ENCODE data around the gene COL5A1.

Gene COL5A1

DNA sequence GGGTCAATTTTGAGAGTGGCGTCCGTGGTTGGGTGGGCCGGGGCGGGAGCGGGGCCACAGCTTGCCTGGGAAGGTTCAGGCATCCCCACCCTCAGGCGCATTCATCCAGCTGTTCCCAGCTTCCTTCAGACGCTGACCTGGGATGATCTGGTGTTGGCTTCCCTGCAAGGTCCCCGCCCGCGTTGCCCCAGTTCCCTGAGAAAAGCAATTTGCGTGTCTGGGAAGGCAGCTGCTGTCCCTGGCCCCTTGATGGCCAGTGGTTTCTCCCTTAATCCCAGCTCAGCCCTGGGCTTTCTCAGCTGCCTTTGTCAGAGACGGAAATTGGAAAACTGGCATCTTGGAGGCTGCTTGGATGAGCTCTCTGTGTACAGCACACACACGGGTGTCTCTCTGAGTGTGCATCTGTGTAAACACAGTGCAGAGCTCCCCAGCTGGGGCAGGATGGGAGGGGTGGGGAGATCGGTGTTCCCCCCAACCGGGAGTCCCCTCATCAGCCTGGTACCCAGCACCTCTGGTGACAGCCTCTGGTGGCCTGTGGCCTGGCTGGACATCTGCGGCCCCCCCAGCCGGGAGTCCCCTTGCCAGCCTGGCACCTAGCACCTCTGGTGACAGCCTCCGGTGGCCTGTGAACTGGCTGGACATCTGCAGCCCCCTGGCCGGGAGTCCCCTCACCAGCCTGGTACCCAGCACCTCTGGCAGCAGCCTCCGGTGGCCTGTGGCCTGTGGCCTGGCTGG is 94.0 kb downstream of the COL5A1 start:
- DNase-seq (ENCODE audit: insufficient read length, low spot score): no peak
- FAIRE-seq: no peak

DNA sequence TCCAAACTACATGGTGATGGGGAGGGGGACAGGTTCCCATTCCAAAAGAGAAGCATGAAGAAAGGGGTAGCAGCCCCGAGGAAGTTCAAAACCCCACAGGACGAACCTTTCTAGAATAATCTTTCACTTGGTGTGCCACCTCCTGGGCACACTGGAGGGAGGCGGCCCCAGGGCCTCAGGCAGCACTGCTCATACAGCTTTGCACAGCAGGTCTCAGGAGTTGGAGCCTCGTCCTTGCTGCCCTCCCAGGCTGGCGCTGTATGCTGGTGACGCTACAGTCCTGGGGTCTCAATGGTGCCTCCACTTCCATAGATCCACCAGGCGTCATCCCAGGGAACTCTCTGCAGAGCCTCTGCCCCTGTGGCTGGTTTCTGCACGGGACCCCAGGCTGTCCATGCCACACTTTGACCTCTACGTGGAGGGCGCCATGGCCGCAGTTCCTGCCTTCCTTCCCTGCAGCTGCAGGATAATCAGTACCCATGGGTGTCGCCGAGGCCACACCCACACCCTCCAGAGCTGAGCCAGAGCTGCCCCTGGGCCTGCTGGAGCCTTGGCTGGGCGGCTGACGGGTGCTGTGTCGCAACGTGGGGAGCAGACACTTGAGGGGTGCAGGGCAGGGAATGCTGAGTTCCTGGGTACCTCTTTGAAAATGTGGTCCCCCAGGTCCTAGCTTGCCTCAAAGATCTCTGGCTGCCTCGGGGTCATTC is 95.3 kb downstream of the COL5A1 start:
- FAIRE-seq: no peak

DNA sequence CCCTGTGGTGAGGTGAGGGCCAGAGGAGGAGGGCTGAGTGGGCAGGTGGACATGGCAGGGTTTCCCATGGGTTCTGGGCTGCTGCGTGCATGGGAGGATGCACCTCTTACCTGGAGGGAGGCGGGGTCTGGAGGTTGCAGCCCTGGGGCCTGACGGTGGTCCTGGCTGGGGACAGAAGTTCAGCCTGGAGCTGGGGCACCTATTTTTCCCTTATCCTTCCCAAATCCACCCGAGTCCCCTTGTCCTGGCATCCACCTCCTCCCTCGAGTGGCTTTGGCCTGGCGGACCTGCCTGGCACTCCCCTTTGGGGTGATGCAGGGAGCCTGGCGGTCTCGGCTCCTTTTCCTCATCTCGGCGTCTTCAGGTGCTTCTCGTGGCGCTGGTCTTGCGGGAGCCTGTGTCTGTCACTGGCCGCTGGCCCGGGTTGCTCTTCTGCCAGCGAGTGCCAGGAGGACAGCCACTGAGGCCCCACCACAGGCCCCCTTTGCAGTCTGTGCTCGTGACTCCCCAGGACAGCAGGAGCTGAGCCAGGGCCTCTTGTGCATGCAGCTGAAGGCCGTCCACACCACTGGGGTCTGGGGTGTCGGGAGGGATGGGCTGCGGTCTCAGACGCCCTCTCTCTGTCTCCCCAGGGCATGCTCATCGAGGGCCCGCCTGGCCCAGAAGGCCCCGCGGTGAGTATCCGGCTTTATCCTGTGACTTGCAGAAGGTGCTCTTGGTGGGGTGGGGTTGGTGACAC is 96.4 kb downstream of the COL5A1 start:
- DNase-seq (ENCODE audit: insufficient read length, low spot score) (no peak), FAIRE-seq (no peak)

More for the DNA sequence above, 95.3 kb downstream of the COL5A1 start:
- DNase-seq (ENCODE audit: insufficient read length, low spot score): no peak

DNA sequence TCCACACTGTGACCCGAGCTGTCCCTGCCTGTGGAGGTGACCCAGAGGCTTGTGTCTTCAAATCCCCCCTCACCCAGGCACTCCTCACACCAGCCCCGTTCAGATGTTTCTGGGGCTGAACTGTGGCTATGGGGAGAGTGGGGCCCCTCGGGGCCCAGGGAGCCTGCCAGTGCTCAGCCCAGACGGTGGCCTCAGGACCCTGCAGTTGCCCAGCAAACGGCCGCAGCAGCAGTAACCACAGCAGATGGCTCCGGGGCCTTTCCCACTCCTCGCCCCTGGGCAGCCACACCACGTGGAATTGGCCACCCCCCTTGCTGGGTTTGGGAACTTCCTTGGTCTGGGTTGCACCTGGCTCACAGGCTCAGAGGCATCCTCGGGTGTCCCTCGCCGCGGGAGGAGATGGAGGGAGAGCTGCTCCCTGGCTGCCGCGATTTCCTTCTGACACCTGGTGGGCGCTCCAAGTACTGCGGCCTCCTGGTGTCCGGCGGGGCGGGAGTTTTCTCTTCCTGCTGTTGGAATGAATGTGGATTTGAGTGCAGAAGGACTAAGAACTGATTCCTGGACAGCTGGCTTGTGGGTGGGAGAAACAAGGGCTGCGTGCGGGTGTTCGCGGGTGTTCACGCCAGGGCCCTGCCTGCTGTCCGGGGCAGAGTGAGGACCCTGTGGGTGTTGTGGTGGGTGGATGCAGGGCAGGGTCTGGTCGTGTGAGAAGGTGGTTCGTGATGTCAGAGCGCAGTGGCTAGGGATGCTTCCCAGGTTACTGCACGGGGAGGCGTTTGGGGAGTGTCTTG is 97.5 kb downstream of the COL5A1 start:
- peak; percentile 70 for DNase-seq (ENCODE audit: insufficient read length, low spot score)
- no peak for FAIRE-seq

DNA sequence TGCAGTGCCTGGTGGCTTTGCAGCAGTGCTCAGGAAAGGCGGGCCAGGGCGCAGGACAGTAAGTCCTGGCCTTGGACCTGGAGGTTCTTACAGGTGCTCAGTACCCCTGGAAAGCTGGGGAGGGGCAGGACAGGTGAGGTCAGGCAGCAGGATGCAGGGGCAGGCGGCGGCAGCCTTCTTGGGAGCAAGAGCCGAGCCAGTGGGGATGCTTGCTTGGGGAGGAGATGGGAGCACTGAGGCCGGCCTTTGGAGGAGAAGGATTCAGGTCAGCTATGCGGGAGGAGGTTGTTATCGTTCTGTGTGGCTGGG is 98.0 kb downstream of the COL5A1 start:
- DNase-seq (ENCODE audit: insufficient read length, low spot score): no peak
- FAIRE-seq: no peak

DNA sequence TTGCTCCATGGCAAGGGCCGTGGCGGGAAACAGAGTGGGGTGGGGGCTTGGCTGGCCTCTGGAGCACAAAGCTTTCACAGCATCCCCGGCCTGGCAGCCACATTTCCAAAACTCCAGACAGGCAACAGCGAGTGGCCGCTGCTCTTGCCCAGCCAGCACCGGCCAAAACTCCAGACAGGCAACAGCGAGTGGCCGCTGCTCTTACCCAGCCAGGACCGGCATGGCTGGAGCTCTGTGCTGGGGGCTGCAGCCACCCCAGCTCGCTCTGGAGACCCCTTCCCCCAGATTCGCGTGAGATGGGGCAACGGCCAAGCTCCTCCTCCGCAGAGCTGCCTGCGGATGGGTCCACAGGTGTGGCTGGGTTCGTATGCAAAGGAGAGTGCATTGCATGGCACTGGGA is 98.5 kb downstream of the COL5A1 start:
- FAIRE-seq: no peak
- DNase-seq (ENCODE audit: insufficient read length, low spot score): no peak

DNA sequence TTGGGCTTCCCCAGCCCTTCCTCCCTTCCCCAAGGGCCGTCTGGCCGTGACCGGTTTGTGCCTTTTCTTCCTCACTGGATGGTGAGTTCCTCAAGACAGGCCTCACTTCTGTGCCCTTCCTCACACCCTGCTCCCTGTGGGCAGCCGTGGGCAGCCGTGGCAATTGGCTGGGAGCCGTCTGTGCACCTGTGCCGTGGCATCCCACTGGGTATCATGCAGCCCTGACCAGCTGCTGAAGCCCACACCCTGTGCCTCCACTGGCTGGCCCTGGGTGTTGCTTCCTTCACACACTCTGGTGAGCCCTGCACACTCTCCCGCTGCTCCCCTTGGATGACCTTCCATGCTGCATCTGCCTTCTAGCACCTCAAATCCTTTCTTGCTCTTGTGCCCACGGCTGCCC is 100.2 kb downstream of the COL5A1 start:
- FAIRE-seq (no peak), DNase-seq (ENCODE audit: insufficient read length, low spot score) (no peak)

DNA sequence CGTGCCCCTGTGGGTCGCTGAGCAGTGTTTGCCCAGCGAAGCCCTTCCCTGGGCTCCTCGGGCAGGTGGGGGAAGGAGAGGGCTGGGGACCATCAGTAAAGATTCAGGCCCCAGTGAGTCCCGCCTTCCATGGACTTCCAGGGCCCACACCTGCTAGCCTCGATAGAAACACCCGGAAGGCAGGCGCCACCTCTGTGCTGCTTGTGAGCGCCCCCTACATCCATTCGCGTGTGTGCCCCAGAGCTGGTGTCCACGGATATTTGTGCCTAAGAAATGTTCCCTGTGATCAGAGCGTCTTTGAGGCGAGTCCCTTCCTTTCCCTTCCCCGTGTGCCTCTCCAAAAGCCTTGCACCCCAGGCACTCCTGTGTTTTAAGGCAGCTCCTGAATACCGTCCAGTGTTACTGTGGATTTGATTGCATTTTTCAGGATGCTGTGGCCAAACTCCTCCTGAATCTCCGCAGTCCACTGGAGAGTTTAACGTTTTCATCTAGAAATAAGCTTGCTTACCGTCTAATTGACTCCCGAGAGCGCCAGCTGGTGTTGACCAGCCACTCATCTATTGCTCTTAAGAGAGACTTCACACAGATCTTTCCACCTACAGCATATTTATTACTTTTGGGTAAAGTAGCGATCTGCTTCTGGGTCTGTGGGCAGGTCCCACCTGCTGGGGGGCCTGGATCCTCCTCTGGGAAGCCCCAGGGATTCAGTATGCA is 101.4 kb downstream of the COL5A1 start:
- FAIRE-seq (no peak), DNase-seq (ENCODE audit: insufficient read length, low spot score) (no peak)

DNA sequence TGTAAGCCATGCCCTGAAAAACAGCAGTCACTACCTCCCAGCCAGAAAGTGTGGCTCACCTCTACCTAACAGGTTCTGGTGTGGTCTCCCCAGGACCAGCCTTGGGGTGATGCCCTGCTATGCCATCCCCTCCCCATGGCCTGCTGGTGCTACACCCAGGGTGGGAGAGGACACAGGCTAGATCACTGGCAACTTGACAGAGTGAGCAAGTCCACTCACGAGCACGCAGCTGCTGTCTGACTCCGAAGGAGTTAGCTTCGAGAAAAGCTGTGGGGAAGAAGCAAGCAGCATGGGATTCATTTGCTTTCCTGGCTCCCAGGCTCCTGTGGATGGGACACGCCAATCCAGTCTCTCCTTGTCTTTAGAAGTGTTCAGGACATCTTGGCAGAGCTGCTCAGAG is 102.2 kb downstream of the COL5A1 start:
- FAIRE-seq: no peak
- no peak for DNase-seq (ENCODE audit: insufficient read length, low spot score)

DNA sequence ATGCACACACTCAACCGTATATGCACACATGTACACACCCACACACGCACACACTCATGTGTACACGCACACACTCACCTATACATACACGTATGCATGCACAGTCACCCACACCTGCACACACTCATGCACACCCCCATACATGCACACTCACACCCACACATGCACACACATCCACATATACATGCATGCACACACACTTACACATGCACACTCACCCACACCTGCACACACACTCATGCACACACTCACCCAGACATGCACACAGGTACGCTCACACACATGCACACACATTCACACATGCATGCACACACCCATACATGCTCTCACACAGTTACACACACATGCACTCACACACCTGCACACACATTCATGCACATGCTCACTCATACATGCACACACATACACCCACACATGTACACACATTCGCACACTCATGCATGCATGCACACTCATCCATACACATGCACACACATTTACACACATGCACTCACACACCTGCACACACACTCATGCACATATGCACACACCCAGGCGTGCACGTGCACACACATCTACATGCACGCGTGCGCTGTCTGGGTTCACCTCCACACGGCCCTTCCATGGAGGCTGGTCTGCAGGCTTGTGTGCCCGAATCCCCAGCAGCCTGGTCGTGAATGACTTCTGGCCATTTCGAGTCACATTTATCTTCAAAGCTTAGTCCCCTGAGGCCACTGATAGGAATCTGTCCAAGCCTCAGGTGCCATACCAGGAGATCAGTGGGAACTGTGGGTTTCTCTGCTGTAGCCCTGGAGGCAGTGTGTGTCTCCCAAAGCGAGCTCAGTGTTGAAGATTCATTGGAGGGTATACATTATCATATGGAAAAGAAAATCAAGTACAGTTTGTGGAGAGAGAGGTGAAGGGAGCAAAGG is 103.0 kb downstream of the COL5A1 start:
- FAIRE-seq (no peak), DNase-seq (ENCODE audit: insufficient read length, low spot score) (no peak)

DNA sequence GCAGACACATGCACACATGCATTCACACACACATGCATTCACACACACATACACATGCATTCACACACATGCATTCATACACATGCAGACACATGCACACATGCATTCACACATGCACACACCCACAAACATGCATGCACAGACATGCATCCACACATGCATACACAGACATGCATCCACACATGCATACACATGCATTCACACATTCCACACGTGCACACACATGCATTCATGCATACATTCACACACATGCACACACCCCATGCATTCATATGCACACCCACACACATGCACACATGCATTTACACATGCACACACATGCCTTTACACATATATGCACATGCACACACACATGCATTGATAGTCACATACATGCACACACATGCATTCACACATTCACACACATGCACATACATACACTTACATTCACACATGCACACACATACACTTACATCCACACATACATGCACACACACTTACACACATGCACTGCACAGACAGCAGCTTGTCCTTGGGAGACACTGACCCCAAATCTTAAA is 106.4 kb downstream of the COL5A1 start:
- FAIRE-seq (no peak), DNase-seq (ENCODE audit: insufficient read length, low spot score) (no peak)

DNA sequence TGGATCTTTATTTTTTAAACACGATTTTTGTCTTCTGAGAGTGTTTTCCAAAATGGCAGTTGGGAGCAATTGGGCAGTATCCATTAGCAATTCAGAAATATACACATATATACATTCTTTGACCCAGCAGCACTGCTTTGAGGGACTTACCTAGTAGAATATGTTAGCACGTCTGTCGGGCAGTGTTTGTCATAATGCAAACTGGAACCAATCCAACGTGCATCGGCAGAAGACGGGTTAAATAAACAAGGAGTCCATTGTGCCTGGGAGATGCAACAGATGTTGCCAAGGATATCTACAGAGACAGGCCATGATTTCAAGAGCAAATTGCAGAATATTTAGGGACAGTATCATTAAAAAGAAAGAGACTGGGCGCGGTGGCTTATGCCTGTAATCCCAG is 107.0 kb downstream of the COL5A1 start:
- no peak for FAIRE-seq
- DNase-seq (ENCODE audit: insufficient read length, low spot score): no peak

DNA sequence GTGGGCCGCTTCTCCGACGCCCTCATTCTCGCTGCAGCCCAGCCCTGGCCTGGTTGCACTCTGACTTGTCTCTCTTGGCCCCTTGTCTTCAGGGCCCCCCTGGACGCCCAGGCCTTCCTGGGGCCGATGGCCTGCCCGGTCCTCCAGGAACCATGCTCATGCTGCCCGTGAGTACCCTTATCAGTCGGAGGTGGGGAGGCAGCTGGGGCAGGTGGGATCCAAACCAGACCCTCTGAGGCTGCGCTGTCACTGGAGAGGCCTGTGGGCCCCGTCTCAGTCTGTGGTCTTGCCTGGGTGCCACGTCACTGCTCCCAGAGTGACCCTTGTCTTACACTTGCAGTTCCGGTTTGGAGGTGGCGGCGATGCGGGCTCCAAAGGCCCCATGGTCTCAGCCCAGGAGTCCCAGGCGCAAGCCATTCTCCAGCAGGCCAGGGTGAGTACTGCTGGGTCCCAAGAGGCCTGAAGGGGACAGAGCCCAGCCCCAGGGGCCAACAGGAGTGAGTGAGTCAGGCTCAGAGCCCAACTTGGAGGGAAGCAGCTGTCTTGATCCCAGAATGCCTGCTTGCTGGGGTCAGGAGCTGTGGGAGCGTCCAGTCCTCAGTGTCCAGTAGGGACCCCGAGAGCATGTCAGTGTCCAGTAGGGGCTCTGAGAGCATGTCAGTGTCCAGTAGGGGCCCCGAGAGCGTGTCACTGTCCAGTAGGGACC is 109.0 kb downstream of the COL5A1 start:
- no peak for DNase-seq (ENCODE audit: insufficient read length, low spot score)
- no peak for FAIRE-seq

DNA sequence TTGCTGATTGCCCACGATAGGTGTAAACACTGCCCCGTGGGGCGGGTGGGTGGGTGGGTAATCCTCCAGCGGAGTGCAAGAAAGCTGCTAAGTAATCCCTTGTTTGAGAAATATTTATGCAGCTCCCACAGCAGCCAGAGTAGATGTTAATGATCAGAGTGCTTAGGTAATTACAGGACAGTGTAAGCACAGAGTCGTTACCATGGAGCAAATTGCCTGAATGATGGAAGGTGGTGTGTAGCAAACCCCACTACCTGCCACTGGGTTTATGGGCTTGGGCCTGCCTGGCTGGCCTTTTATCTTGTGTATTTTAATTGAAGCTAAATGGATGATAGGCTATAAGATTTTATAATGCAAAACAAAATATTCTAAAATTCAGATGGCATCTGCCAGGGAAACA is 110.0 kb downstream of the COL5A1 start:
- no peak for FAIRE-seq

DNA sequence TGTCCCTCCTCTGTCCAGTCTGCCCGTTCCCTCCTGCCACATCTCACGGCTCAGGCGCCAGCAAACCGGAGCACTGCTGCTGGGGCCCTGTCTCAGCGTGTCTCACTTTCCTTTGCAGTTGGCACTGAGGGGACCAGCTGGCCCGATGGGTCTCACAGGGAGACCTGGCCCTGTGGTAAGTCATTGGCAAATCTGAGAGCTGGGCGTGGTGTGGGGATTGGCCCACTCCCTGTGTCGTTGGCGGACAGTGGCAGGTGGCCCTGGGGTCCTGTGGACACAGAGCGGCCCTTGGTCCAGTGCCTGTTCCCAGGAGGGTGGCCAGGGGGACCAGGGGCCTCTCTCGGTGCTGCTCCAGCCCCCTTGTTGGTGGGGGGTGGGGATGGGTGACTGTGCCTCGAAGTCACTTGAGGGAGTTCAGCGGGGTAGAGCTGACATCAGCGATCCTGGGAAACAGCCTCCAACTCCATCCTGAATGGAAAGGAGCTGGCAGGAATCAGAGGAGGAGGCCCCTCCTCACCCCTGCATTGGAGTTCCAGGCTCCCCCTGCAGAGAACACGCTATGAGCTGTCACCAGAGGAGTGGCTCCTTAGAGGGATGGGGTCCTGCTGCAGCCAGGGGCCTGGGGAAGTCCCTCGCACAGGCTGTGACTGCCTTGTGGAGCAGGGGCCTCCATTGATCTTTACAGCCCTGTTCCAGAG is 111.0 kb downstream of the COL5A1 start:
- FAIRE-seq: no peak

More for the DNA sequence above, 110.0 kb downstream of the COL5A1 start:
- no peak for DNase-seq (ENCODE audit: insufficient read length, low spot score)

DNA sequence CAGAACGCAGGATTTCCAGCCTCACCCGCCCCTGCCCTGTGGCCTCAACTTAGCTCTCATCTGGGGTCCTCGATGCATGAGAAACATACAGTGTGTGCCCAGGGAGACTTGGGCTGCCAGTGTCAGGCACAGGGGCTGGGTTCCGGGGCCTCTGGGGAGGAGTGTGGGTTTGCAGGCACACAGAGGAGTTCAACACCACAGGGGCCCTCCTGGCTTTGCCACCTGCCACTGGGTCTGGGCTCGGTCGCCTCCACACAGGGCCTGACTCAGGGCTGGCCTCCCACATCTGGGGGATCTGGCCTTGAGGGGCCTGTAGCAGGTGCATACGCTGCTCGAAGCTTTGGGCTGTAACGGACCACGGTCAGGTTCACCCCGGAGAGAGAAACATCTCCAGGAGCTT is 111.6 kb downstream of the COL5A1 start:
- FAIRE-seq: no peak
- DNase-seq (ENCODE audit: insufficient read length, low spot score): no peak

More for the DNA sequence above, 111.0 kb downstream of the COL5A1 start:
- no peak for DNase-seq (ENCODE audit: insufficient read length, low spot score)

DNA sequence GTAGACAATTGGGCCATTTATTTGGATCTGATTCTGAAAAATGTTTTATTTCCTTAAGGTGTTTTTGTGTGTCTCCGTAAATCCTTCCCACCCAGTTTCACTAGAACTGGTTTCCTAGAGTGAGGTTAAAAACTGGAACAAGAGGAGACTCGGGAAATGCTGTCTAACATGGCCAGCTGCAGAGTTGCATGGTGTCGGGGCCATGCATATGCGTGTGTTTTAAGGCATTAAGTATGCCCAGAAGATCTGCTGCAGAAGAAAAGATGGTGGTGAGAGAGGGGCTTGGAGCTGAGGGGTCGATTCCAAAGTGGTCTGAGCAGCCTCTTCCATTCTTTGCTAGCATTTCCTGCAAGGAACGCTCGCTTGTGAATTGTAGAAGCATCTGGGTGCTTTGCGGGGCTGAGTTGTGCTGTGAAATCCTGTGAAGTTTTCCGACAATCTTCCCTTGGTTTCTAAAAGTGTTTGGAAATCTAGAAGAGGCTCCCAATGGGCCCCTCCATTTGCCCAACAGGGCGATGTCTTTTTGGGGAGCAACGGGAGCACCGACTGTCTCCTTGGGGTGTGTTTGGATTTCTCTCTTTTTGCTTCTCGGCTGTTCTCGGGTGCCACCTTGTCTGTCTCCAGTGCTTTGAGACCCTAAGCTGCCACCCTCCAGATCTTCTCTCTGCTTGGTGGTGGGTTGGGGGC is 113.8 kb downstream of the COL5A1 start:
- DNase-seq (ENCODE audit: insufficient read length, low spot score): no peak
- no peak for FAIRE-seq

Measured in GM19239 (cell line).